WTC11 (cell line): ENCODE results near the gene CRIP2. TPM values are rescaled to one million over a fixed set of nuclear protein-coding genes. Genes with fewer than 3 reads are reported as not detected.

ENCODE experiments used
- ATAC-seq: fragments of 200-7000 bp; cut with Tn5 transposase; 2 replicates; pipeline ENCODE4 v1.10.0; 2021; ENCODE audit warnings: mild to moderate bottlenecking, moderate library complexity
- CTCF ChIA-PET: fragments of 300-600 bp; sonication (Branson Sonifier 250); formaldehyde crosslinking; loops from one replicate; lab custom pipeline; 2021; ENCODE audit warnings: antibody characterized with exemption; lab: Charles Lee
- POLR2A ChIA-PET: fragments of 350-600 bp; sonication (Branson Sonifier 250); formaldehyde crosslinking; loops from one replicate; lab custom pipeline; 2021; ENCODE audit warnings: antibody characterized with exemption; lab: Charles Lee
- DNase-seq: peaks from one replicate; pipeline ENCODE4 v3.0.0; 2021; ENCODE audit warnings: low spot score
- H3K27ac Mint-ChIP-seq: 2 replicates; pipeline ENCODE4 v1.8.0; 2021; ENCODE audit warnings: mixed read lengths
- H3K27me3 Mint-ChIP-seq: 2 replicates; pipeline ENCODE4 v1.8.0; 2021; ENCODE audit warnings: low read depth, mild to moderate bottlenecking, moderate library complexity, mixed read lengths
- H3K36me3 Mint-ChIP-seq: 2 replicates; pipeline ENCODE4 v1.8.0; 2021; ENCODE audit warnings: mixed read lengths
- H3K4me1 Mint-ChIP-seq: 2 replicates; pipeline ENCODE4 v1.8.0; 2022; ENCODE audit warnings: mixed read lengths
- H3K4me3 Mint-ChIP-seq: 2 replicates; pipeline ENCODE4 v1.8.0; 2021; ENCODE audit warnings: mild to moderate bottlenecking, moderate library complexity, mixed read lengths
- H3K9me3 Mint-ChIP-seq: 2 replicates; pipeline ENCODE4 v1.8.0; 2021; ENCODE audit warnings: mixed read lengths
- ESRRA ChIP-seq: sonication (generic); formaldehyde crosslinking; IDR thresholded peaks from 2 replicates; pipeline ENCODE4 v1.8.1; 2022; ENCODE audit warnings: mild to moderate bottlenecking, missing genetic modification reagents, borderline replicate concordance
- FOXP4 ChIP-seq: sonication (generic); formaldehyde crosslinking; IDR thresholded peaks from 2 replicates; pipeline ENCODE4 v1.8.0; 2022; ENCODE audit warnings: mild to moderate bottlenecking, missing genetic modification reagents
- HMGA2 ChIP-seq: fragments of 250-450 bp; sonication (Bioruptor Pico); IDR thresholded peaks from 2 replicates; pipeline ENCODE4 v1.4.0; 2021; ENCODE audit warnings: mild to moderate bottlenecking, moderate library complexity
- MXD4 ChIP-seq: fragments of 250-450 bp; sonication (Bioruptor Pico); IDR thresholded peaks from 2 replicates; pipeline ENCODE4 v1.8.0; 2021; ENCODE audit warnings: mild to moderate bottlenecking, moderate library complexity, borderline replicate concordance
- NFATC4 ChIP-seq: fragments of 250-450 bp; sonication (Bioruptor Pico); IDR thresholded peaks from 2 replicates; pipeline ENCODE4 v1.9.0; 2021; ENCODE audit warnings: mild to moderate bottlenecking
- NFE2L1 ChIP-seq: sonication (generic); formaldehyde crosslinking; IDR thresholded peaks from 2 replicates; pipeline ENCODE4 v1.8.1; 2023; ENCODE audit warnings: missing genetic modification reagents
- NFYB ChIP-seq: sonication (generic); formaldehyde crosslinking; conservative IDR thresholded peaks from 2 replicates; pipeline ENCODE4 v1.8.0; 2022; ENCODE audit warnings: low read depth, missing genetic modification reagents
- OVOL2 ChIP-seq: fragments of 250-450 bp; sonication (Bioruptor Pico); IDR thresholded peaks from 2 replicates; pipeline ENCODE4 v1.9.0; 2021; ENCODE audit warnings: mild to moderate bottlenecking, borderline replicate concordance
- PRRX2 ChIP-seq: fragments of 250-450 bp; sonication (Bioruptor Pico); IDR thresholded peaks from 2 replicates; pipeline ENCODE4 v1.8.0; 2021; ENCODE audit warnings: mild to moderate bottlenecking
- SOX15 ChIP-seq: fragments of 250-450 bp; sonication (Bioruptor Pico); IDR thresholded peaks from 2 replicates; pipeline ENCODE4 v1.9.0; 2021; ENCODE audit warnings: mild to moderate bottlenecking
- USF1 ChIP-seq: sonication (generic); formaldehyde crosslinking; IDR thresholded peaks from 2 replicates; pipeline ENCODE4 v1.8.0; 2022; ENCODE audit warnings: mild to moderate bottlenecking, missing genetic modification reagents
- ZBTB21 ChIP-seq: sonication (generic); formaldehyde crosslinking; IDR thresholded peaks from 2 replicates; pipeline ENCODE4 v1.8.1; 2023; ENCODE audit warnings: mild to moderate bottlenecking, missing genetic modification reagents, borderline replicate concordance
- ZBTB43 ChIP-seq: sonication (generic); formaldehyde crosslinking; IDR thresholded peaks from 2 replicates; pipeline ENCODE4 v1.8.1; 2023; ENCODE audit warnings: mild to moderate bottlenecking, missing genetic modification reagents
- ZNF263 ChIP-seq: sonication (generic); formaldehyde crosslinking; IDR thresholded peaks from 2 replicates; pipeline ENCODE4 v1.8.1; 2022; ENCODE audit warnings: low read depth, mild to moderate bottlenecking, moderate library complexity, missing genetic modification reagents
- ZNF396 ChIP-seq: fragments of 250-450 bp; sonication (Bioruptor Pico); IDR thresholded peaks from 2 replicates; pipeline ENCODE4 v1.8.0; 2021; ENCODE audit warnings: mild to moderate bottlenecking, moderate library complexity, borderline replicate concordance
- ZNF512 ChIP-seq: sonication (generic); formaldehyde crosslinking; IDR thresholded peaks from 2 replicates; pipeline ENCODE4 v1.8.1; 2022; ENCODE audit warnings: missing genetic modification reagents, borderline replicate concordance
- total RNA-seq: library from RNA; stranded (reverse); gene quantifications from 3 replicates; pipeline ENCODE4 v1.2.3, GENCODE V29; 2021
- TF ChIP-seq, protein P1 (sequence below): fragments of 250-450 bp; sonication (Bioruptor Pico); IDR thresholded peaks from 2 replicates; pipeline ENCODE4 v1.9.0; 2021; ENCODE audit warnings: mild to moderate bottlenecking
- TF ChIP-seq, protein P2 (sequence below): fragments of 250-450 bp; sonication (Bioruptor Pico); IDR thresholded peaks from 2 replicates; pipeline ENCODE4 v1.9.0; 2021; ENCODE audit warnings: moderate library complexity, mild to moderate bottlenecking, inconsistent platforms, borderline replicate concordance
- TF ChIP-seq, protein P3 (sequence below): sonication (generic); formaldehyde crosslinking; IDR thresholded peaks from 2 replicates; pipeline ENCODE4 v1.8.1; 2023; ENCODE audit warnings: mild to moderate bottlenecking, missing genetic modification reagents

The CRIP2 gene
- total RNA-seq, 1 experiment from 2014 or later = 5.4 TPM

GRCh38 chr14:105436891-105437722 is 37.5 kb upstream of the CRIP2 start:
- Mint-ChIP-seq H3K27me3 (no peaks in the 10 kb centered on the region), H3K4me1 (peaks cover 14% of the 10 kb centered on the region), H3K4me3 (no peak overlapping the region), H3K36me3 (peaks cover 7% of the 10 kb centered on the region), H3K9me3 (no peaks in the 10 kb centered on the region), H3K27ac (no peak overlapping the region)
- no peak for ATAC-seq
- POLR2A ChIA-PET = no interaction called here
- TF ChIP-seq NFYB (CRISPR knock-in tag) (no peak), ZNF396 (CRISPR knock-in tag) (no peak), ZBTB21 (no peak), NFE2L1 (CRISPR knock-in tag) (no peak), OVOL2 (CRISPR knock-in tag) (no peak), PRRX2 (CRISPR knock-in tag) (no peak), ESRRA (CRISPR knock-in tag) (no peak), HMGA2 (CRISPR knock-in tag) (no peak), NFATC4 (no peak), USF1 (no peak), ZNF263 (CRISPR knock-in tag) (no peak), ZBTB43 (CRISPR knock-in tag) (no peak), SOX15 (CRISPR knock-in tag) (no peak), FOXP4 (no peak), ZNF512 (CRISPR knock-in tag) (no peak), MXD4 (CRISPR knock-in tag) (no peak)
- TF ChIP-seq, protein P1, sequence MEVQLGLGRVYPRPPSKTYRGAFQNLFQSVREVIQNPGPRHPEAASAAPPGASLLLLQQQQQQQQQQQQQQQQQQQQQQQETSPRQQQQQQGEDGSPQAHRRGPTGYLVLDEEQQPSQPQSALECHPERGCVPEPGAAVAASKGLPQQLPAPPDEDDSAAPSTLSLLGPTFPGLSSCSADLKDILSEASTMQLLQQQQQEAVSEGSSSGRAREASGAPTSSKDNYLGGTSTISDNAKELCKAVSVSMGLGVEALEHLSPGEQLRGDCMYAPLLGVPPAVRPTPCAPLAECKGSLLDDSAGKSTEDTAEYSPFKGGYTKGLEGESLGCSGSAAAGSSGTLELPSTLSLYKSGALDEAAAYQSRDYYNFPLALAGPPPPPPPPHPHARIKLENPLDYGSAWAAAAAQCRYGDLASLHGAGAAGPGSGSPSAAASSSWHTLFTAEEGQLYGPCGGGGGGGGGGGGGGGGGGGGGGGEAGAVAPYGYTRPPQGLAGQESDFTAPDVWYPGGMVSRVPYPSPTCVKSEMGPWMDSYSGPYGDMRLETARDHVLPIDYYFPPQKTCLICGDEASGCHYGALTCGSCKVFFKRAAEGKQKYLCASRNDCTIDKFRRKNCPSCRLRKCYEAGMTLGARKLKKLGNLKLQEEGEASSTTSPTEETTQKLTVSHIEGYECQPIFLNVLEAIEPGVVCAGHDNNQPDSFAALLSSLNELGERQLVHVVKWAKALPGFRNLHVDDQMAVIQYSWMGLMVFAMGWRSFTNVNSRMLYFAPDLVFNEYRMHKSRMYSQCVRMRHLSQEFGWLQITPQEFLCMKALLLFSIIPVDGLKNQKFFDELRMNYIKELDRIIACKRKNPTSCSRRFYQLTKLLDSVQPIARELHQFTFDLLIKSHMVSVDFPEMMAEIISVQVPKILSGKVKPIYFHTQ (CRISPR knock-in tag) = no peak
- TF ChIP-seq, protein P2, sequence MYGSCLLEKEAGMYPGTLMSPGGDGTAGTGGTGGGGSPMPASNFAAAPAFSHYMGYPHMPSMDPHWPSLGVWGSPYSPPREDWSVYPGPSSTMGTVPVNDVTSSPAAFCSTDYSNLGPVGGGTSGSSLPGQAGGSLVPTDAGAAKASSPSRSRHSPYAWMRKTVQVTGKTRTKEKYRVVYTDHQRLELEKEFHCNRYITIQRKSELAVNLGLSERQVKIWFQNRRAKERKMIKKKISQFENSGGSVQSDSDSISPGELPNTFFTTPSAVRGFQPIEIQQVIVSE (CRISPR knock-in tag) = no peak
- TF ChIP-seq, protein P3, sequence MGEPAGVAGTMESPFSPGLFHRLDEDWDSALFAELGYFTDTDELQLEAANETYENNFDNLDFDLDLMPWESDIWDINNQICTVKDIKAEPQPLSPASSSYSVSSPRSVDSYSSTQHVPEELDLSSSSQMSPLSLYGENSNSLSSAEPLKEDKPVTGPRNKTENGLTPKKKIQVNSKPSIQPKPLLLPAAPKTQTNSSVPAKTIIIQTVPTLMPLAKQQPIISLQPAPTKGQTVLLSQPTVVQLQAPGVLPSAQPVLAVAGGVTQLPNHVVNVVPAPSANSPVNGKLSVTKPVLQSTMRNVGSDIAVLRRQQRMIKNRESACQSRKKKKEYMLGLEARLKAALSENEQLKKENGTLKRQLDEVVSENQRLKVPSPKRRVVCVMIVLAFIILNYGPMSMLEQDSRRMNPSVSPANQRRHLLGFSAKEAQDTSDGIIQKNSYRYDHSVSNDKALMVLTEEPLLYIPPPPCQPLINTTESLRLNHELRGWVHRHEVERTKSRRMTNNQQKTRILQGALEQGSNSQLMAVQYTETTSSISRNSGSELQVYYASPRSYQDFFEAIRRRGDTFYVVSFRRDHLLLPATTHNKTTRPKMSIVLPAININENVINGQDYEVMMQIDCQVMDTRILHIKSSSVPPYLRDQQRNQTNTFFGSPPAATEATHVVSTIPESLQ (CRISPR knock-in tag) = no peak
- TF ChIP-seq, all 79 proteins: peak for 0
- no peak for DNase-seq
- CTCF ChIA-PET = interaction anchor here (1.0 to 1.4 kb wide), 2 partner anchors 11 to 66 kb away, joined by 3 to 6 read pairs; no protein-coding TSS in a partner anchor
